Body of pancreas (tissue), 4 donors: Measurements from ENCODE around the gene CELSR1.

Experiments used
- POLR2A ChIP-seq, 3 donors: fragments of 450-650 bp; IDR thresholded peaks; one replicate each; pipeline ENCODE4 v1.6.1; 2016; ENCODE audit warnings: antibody characterized with exemption in 3 of 3, mild to moderate bottlenecking in 2 of 3
- TF ChIP-seq, protein P1 (sequence below), 7 experiments: fragments of 450-650 bp in 4 of 7; fragments of 200-600 bp in 3 of 7; sonication (generic) in 3 of 7; IDR thresholded peaks; one replicate each; pipeline ENCODE4 v1.5.1; 2016 to 2019; ENCODE audit warnings: antibody characterized with exemption in 7 of 7

DNA sequence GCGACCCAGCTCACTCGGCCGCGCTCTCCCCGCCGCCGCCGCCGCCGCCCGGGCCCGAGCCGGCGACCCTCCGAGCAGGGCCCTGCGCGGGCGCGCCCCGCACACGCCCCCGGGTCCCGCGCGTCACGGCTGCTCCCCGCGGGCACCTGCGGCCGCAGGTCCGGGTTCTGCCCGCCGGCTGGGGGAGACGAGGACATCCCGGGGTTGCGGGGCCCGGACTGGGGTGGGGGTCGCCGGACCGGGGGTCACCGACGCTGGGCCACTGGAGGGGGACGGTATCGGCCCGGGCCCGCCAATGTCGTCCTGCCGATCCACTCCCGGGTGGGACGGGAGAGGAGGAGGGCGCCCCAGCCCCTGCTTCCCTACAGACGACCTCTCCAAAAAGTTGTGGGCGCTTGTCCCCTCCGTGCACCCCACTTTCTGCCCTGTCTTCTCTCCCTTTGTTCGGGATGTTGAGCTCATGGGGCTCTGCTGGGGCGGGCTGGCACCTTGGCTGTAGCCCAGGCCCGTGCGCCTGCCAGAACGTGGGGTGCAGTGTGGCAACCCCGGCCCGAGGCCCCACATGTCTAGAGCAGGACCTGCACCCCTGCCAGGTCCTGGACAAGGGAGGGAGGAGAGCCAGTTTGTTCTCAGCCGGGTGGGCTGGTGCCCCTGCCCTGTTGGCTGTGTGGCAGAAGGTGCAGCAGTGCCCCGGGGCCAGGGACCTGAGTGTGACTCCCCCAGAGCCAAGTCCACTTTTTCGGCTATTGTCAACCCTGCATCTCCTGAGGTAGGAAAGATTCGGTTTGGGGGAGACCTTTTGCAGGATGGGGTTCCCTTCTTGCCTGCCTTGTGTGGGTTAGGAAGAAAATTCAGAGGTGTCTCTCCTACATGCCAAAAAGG lies 40.2 kb upstream of the CELSR1 start:
- TF ChIP-seq, protein P1, sequence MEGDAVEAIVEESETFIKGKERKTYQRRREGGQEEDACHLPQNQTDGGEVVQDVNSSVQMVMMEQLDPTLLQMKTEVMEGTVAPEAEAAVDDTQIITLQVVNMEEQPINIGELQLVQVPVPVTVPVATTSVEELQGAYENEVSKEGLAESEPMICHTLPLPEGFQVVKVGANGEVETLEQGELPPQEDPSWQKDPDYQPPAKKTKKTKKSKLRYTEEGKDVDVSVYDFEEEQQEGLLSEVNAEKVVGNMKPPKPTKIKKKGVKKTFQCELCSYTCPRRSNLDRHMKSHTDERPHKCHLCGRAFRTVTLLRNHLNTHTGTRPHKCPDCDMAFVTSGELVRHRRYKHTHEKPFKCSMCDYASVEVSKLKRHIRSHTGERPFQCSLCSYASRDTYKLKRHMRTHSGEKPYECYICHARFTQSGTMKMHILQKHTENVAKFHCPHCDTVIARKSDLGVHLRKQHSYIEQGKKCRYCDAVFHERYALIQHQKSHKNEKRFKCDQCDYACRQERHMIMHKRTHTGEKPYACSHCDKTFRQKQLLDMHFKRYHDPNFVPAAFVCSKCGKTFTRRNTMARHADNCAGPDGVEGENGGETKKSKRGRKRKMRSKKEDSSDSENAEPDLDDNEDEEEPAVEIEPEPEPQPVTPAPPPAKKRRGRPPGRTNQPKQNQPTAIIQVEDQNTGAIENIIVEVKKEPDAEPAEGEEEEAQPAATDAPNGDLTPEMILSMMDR (IDR thresholded peaks at IDR 0.05): no peak
- no peak for TF ChIP-seq POLR2A (IDR thresholded peaks at IDR 0.05)
